GM12878 (cell line): ENCODE results near the gene APEX1. TPM values are rescaled to one million over a fixed set of nuclear protein-coding genes. Genes with fewer than 3 reads are reported as not detected.

Experiments used
- ATAC-seq: fragments of 200-7000 bp; cut with Tn5 transposase; 3 replicates; pipeline ENCODE4 v1.9.1; 2020; ENCODE audit warnings: mild to moderate bottlenecking, moderate library complexity
- BruUV-seq: library from RNA; stranded (reverse); fragments of 400-500 nt; replicated peaks from 2 replicates; lab custom pipeline; 2021; lab: Mats Ljungman, UMichigan
- CTCF ChIA-PET: fragments of 300-600 bp; sonication (Branson Sonifier 250); formaldehyde crosslinking; extraction: SDS; loops from one replicate; lab custom pipeline; 2021; ENCODE audit warnings: inconsistent platforms; lab: Yijun Ruan, JAX
- POLR2A ChIA-PET: fragments of 350-600 bp; formaldehyde crosslinking; extraction: SDS; loops from one replicate; lab custom pipeline; 2021; ENCODE audit warnings: inconsistent platforms; lab: Charles Lee
- RAD21 ChIA-PET: fragments of 300-600 bp; sonication (Branson Sonifier 250); formaldehyde crosslinking; loops from one replicate; lab custom pipeline; 2023; ENCODE audit warnings: antibody characterized with exemption; ENCODE audit not compliant: unreplicated experiment; lab: Charles Lee
- SMC1A ChIA-PET: fragments of 300-600 bp; sonication (Branson Sonifier 250); formaldehyde crosslinking; loops from one replicate; lab custom pipeline; 2023; ENCODE audit not compliant: unreplicated experiment, uncharacterized antibody; lab: Charles Lee
- DNase-seq: peaks from one replicate; pipeline ENCODE4 v3.0.0-alpha.2; 2011; ENCODE audit warnings: low read depth, low spot score
- FAIRE-seq: peaks from 3 replicates; lab custom pipeline; 2011; peaks lifted over from hg19 to GRCh38; lab: Jason Lieb, UNC
- H2AFZ ChIP-seq: 2 replicates; pipeline ENCODE4 v1.6.0; 2011; ENCODE audit warnings: low read depth, low read length, control low read depth; ENCODE audit not compliant: control insufficient read depth
- H3K27ac ChIP-seq: 2 replicates; pipeline ENCODE4 v1.5.1; 2011; ENCODE audit warnings: control low read depth; ENCODE audit not compliant: control insufficient read depth, insufficient read depth
- H3K27me3 ChIP-seq, 2 experiments: replicated peaks in 1 of 2; 2 replicates each; pipeline versions ENCODE4 v1.6.0 to v1.6.1; 2011; ENCODE audit warnings: low read length in 1 of 2; ENCODE audit not compliant: control insufficient read depth in 2 of 2, insufficient read depth in 2 of 2
- H3K36me3 ChIP-seq, 2 experiments: 2 replicates each; pipeline ENCODE4 v1.5.1; 2011; ENCODE audit warnings: low read length in 1 of 2; ENCODE audit not compliant: control insufficient read depth in 2 of 2, insufficient read depth in 2 of 2
- H3K4me1 ChIP-seq: 2 replicates; pipeline ENCODE4 v1.6.1; 2011; ENCODE audit warnings: mild to moderate bottlenecking, low read length, moderate library complexity, mixed read lengths; ENCODE audit not compliant: control insufficient read depth, insufficient read depth
- H3K4me2 ChIP-seq: 2 replicates; pipeline ENCODE4 v1.6.0; 2011; ENCODE audit warnings: control low read depth; ENCODE audit not compliant: control insufficient read depth, insufficient read depth
- H3K4me3 ChIP-seq: fragments of 200-600 bp; sonication (generic); 2 replicates; pipeline ENCODE4 v1.5.1; 2016
- H3K79me2 ChIP-seq: 2 replicates; pipeline ENCODE4 v1.6.0; 2011; ENCODE audit warnings: low read length; ENCODE audit not compliant: control insufficient read depth, insufficient read depth
- H3K9ac ChIP-seq: 2 replicates; pipeline ENCODE4 v1.8.0; 2011; ENCODE audit warnings: low read length, control low read depth, mixed read lengths; ENCODE audit not compliant: control insufficient read depth, insufficient read depth
- H3K9me3 ChIP-seq: replicated peaks from 3 replicates; pipeline ENCODE4 v1.5.1; 2011; ENCODE audit warnings: mild to moderate bottlenecking, low read length; ENCODE audit not compliant: control insufficient read depth, insufficient read depth
- H4K20me1 ChIP-seq: 2 replicates; pipeline ENCODE4 v1.6.0; 2011; ENCODE audit not compliant: control insufficient read depth, insufficient read depth
- BHLHE40 ChIP-seq, 2 experiments: fragments of 450-650 bp in 1 of 2; IDR thresholded peaks; 2 replicates each; pipeline ENCODE4 v1.6.1; 2011 to 2017; ENCODE audit warnings: low read depth in 2 of 2, borderline replicate concordance in 1 of 2, improper control_type of control experiment in 1 of 2, low read length in 1 of 2, mild to moderate bottlenecking in 1 of 2
- E2F4 ChIP-seq: IDR thresholded peaks from 2 replicates; pipeline ENCODE4 v1.6.1; 2012; ENCODE audit warnings: low read depth, low read length, improper control_type of control experiment
- EP300 ChIP-seq, 2 experiments: fragments of 150-350 bp in 1 of 2; IDR thresholded peaks; 2 replicates each; pipeline ENCODE4 v1.6.1; 2011 to 2012; ENCODE audit warnings: low read depth in 2 of 2, low read length in 2 of 2, borderline replicate concordance in 1 of 2, improper control_type of control experiment in 1 of 2, inconsistent platforms in 1 of 2; ENCODE audit not compliant: control insufficient read depth in 1 of 2
- FOXM1 ChIP-seq: IDR thresholded peaks from 2 replicates; pipeline ENCODE4 v1.6.1; 2012; ENCODE audit warnings: low read depth, mild to moderate bottlenecking, inconsistent platforms, low read length, moderate library complexity
- MXI1 ChIP-seq: fragments of 150-350 bp; IDR thresholded peaks from 2 replicates; pipeline ENCODE4 v1.6.1; 2011; ENCODE audit warnings: low read depth, mild to moderate bottlenecking, inconsistent platforms, low read length, improper control_type of control experiment
- PRDM15 ChIP-seq: fragments of 450-650 bp; formaldehyde crosslinking; IDR thresholded peaks from 2 replicates; pipeline ENCODE4 v1.4.0; 2020; ENCODE audit warnings: mild to moderate bottlenecking, moderate library complexity
- SMAD5 ChIP-seq: IDR thresholded peaks from 2 replicates; pipeline ENCODE4 v1.6.1; 2016; ENCODE audit warnings: antibody characterized with exemption, low read depth
- ZBTB33 ChIP-seq: fragments of 450-650 bp; IDR thresholded peaks from 2 replicates; pipeline ENCODE4 v1.6.1; 2017; ENCODE audit warnings: mild to moderate bottlenecking
- ZNF274 ChIP-seq: IDR thresholded peaks from one replicate; pipeline ENCODE4 v1.8.0; 2011; ENCODE audit not compliant: insufficient read length, insufficient read depth
- ZNF687 ChIP-seq: fragments of 450-650 bp; IDR thresholded peaks from 2 replicates; pipeline ENCODE4 v1.6.1; 2017; ENCODE audit warnings: mild to moderate bottlenecking, moderate library complexity
- WGBS: methylation state at CpG from one replicate; pipeline ENCODE4 v1.1.6; 2016; ENCODE audit warnings: low lambda C conversion rate; ENCODE audit not compliant: insufficient replicate concordance, insufficient coverage; ENCODE audit errors: missing lambda C conversion rate; 5-methylcytosine and 5-hydroxymethylcytosine counted together
- in situ Hi-C: fragments of 300-500 bp; cut with MboI; formaldehyde crosslinking; loops from 9 replicates; pipeline ENCODE4 v1.14.3; 2018; ENCODE audit warnings: mixed read lengths
- intact Hi-C: fragments of 100-400 bp; cut with micrococcal nuclease; formaldehyde crosslinking; loops from one replicate; pipeline ENCODE4 v1.14.2; 2022; ENCODE audit not compliant: unreplicated experiment
- polyA plus RNA-seq, 11 experiments: library from polyadenylated mRNA; depleted of rRNA in 4 of 11; unstranded in 6 of 11; stranded (reverse) in 5 of 11; fragments of >200 nt; fragmentation: Nextera tagmentation in 4 of 11; fragmentation: Illumina TruSeq in 1 of 11; extraction: Ambion mirVana in 4 of 11; extraction: Trizol in 1 of 11; gene quantifications; 1 replicate in 1 of 11; 2 replicates in 10 of 11; pipeline versions ENCODE4 v1.2.1 to v1.2.3, GENCODE V29; 2011 to 2016; ENCODE audit warnings: inconsistent platforms in 2 of 11, missing spikeins in 2 of 11, low read depth in 1 of 11
- total RNA-seq, 4 experiments: library from RNA; depleted of rRNA in 3 of 4; stranded (reverse); fragments of >200 nt in 3 of 4; fragmentation: Illumina TruSeq in 1 of 4; extraction: Trizol in 1 of 4; gene quantifications; 2 replicates each; pipeline versions ENCODE4 v1.2.1 to v1.2.3, GENCODE V29; 2013 to 2021

APEX1 gene
- total and polyA plus RNA-seq, 10 of the 15 experiments (the other 5 are each of a cell fraction or from before 2014, with no cell fraction given): 115 to 407 (median 300) TPM

- no TSS peak for BruUV-seq
- Histone ChIP-seq H4K20me1 (no peaks in the 10 kb centered on the region), H3K79me2 (no peaks in the 10 kb centered on the region), H3K27ac (no peak overlapping the region), H3K27me3 (no peaks in the 10 kb centered on the region), H3K36me3 (no peaks in the 10 kb centered on the region), H3K4me1 (no peaks in the 10 kb centered on the region), H3K9me3 (no peaks in the 10 kb centered on the region; the same call in 2 of the 3 replicates), H3K4me3 (no peak overlapping the region), H3K9ac (no peak overlapping the region), H3K4me2 (no peak overlapping the region), H2AFZ (no peak overlapping the region)
- no peak for FAIRE-seq
- RAD21 ChIA-PET: no interaction called here
- POLR2A ChIA-PET: no interaction called here
- no peak for ATAC-seq
- intact Hi-C loops: no loop called here
- 88% methylated on average over 40 of the region's 44 CpGs for WGBS
- no peak for DNase-seq
- in situ Hi-C loops: no loop called here
- CTCF ChIA-PET: interaction anchor here (1.0 to 1.3 kb wide), 2 partner anchors 12 to 256 kb away, joined by 3 read pairs; no protein-coding TSS in a partner anchor
- SMC1A ChIA-PET: interaction anchor here (0.5 to 1.5 kb wide), 2 partner anchors 107 to 1078 kb away, joined by 3 to 4 read pairs; no protein-coding TSS in a partner anchor
- TF ChIP-seq PRDM15 (CRISPR knock-in tag): no peak
- TF ChIP-seq MXI1: no peak
- TF ChIP-seq ZNF687: no peak
- TF ChIP-seq E2F4: no peak
- no peak for TF ChIP-seq EP300 (IDR thresholded peaks at IDR 0.05; ENCODE audit: borderline replicate concordance in 1 of 2, control insufficient read depth in 1 of 2, low read depth in 2 of 2, low read length in 2 of 2)
- TF ChIP-seq FOXM1: no peak
- no peak for TF ChIP-seq ZNF274
- TF ChIP-seq ZBTB33: no peak
- TF ChIP-seq BHLHE40 (IDR thresholded peaks at IDR 0.05; ENCODE audit: borderline replicate concordance in 1 of 2, low read depth in 2 of 2, low read length in 1 of 2): no peak
- no peak for TF ChIP-seq SMAD5
Measured at GRCh38 chr14:20434701-20435581, 20.1 kb upstream of the APEX1 start.
